ENCODE results near the gene UBN2.

The UBN2 gene

GRCh38 chr7:139230774-139231512 lies at the start of gene UBN2:
TSS of gene UBN2 (plus strand) at chr7:139231237. CDS start at chr7:139231485, 248 bp downstream.
- Histone ChIP-seq H3K36me3 (ENCODE audit: control insufficient read depth, insufficient read depth, low read length) (no peaks in the 10 kb centered on the region), H3K79me2 (peaks cover 11% of the 10 kb centered on the region), H3K4me2 (ENCODE audit: low read length) (peak within 1 kb of the TSS; percentile 93), H3K27ac (peak within 1 kb of the TSS; percentile 79), H3K27me3 (ENCODE audit: control insufficient read depth, insufficient read depth, low read length) (no peaks in the 10 kb centered on the region), H3K4me3 (ENCODE audit: low read depth, low read length) (peak within 1 kb of the TSS; percentile 99), H3K4me1 (peaks cover 2% of the 10 kb centered on the region), H3K9me3 (ENCODE audit: control insufficient read depth, low read length) (no peaks in the 10 kb centered on the region), H3K9ac (peak within 1 kb of the TSS; percentile 43), H2AFZ (peak within 1 kb of the TSS; percentile 83)
- TF ChIP-seq, protein P1, sequence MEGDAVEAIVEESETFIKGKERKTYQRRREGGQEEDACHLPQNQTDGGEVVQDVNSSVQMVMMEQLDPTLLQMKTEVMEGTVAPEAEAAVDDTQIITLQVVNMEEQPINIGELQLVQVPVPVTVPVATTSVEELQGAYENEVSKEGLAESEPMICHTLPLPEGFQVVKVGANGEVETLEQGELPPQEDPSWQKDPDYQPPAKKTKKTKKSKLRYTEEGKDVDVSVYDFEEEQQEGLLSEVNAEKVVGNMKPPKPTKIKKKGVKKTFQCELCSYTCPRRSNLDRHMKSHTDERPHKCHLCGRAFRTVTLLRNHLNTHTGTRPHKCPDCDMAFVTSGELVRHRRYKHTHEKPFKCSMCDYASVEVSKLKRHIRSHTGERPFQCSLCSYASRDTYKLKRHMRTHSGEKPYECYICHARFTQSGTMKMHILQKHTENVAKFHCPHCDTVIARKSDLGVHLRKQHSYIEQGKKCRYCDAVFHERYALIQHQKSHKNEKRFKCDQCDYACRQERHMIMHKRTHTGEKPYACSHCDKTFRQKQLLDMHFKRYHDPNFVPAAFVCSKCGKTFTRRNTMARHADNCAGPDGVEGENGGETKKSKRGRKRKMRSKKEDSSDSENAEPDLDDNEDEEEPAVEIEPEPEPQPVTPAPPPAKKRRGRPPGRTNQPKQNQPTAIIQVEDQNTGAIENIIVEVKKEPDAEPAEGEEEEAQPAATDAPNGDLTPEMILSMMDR (IDR thresholded peaks at IDR 0.05): no peak

GRCh38 chr7:139181404-139181803 lies 49.6 kb upstream of the UBN2 start:
- H2AFZ ChIP-seq: no peak overlapping the region
- H3K27me3 ChIP-seq (ENCODE audit: control insufficient read depth, insufficient read depth, low read length): no peaks in the 10 kb centered on the region
- H3K4me2 ChIP-seq (ENCODE audit: low read length): no peak overlapping the region
- TF ChIP-seq, protein P1 (IDR thresholded peaks at IDR 0.05): no peak
- no peaks in the 10 kb centered on the region for H3K36me3 ChIP-seq (ENCODE audit: control insufficient read depth, insufficient read depth, low read length)
- H3K79me2 ChIP-seq: no peaks in the 10 kb centered on the region
- H3K4me1 ChIP-seq: no peaks in the 10 kb centered on the region
- H3K9ac ChIP-seq: no peak overlapping the region
- H3K4me3 ChIP-seq (ENCODE audit: low read depth, low read length): no peak overlapping the region
- H3K27ac ChIP-seq: no peak overlapping the region
- H3K9me3 ChIP-seq (ENCODE audit: control insufficient read depth, low read length): no peaks in the 10 kb centered on the region

DNA sequence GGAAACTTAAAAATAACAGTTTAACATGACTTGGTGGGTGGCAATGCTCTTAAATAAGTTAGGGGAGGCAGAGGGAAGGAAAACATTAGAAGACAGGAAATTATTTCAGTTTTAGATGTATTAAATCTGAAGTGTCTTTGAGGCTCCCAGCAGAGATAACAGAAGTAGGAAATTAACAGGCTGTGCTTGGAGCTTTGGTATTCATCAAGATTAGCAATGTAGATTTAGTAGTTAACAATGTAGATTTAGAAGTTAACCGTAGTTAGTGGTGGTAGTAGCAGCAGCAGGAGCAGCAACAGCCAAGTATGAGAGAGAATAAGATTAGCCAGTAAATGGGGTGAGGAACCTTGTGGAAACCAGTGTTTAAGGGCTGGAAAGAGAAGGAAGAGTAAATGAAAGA lies 48.7 kb upstream of the UBN2 start:
- no peaks in the 10 kb centered on the region for H3K36me3 ChIP-seq (ENCODE audit: control insufficient read depth, insufficient read depth, low read length)

GRCh38 chr7:139183251-139183650 lies 47.8 kb upstream of the UBN2 start:
- no peaks in the 10 kb centered on the region for H3K36me3 ChIP-seq (ENCODE audit: control insufficient read depth, insufficient read depth, low read length)
- no peak overlapping the region for H3K4me3 ChIP-seq (ENCODE audit: low read depth, low read length)
- H3K4me1 ChIP-seq: no peaks in the 10 kb centered on the region
- no peak overlapping the region for H2AFZ ChIP-seq
- no peak overlapping the region for H3K4me2 ChIP-seq (ENCODE audit: low read length)
- no peaks in the 10 kb centered on the region for H3K79me2 ChIP-seq
- TF ChIP-seq, protein P1 (IDR thresholded peaks at IDR 0.05): no peak
- no peaks in the 10 kb centered on the region for H3K9me3 ChIP-seq (ENCODE audit: control insufficient read depth, low read length)
- H3K27me3 ChIP-seq (ENCODE audit: control insufficient read depth, insufficient read depth, low read length): no peaks in the 10 kb centered on the region
- no peak overlapping the region for H3K9ac ChIP-seq
- no peak overlapping the region for H3K27ac ChIP-seq

More for the DNA sequence above, 48.7 kb upstream of the UBN2 start:
- Histone ChIP-seq H3K4me3 (ENCODE audit: low read depth, low read length) (no peak overlapping the region), H3K4me2 (ENCODE audit: low read length) (no peak overlapping the region), H3K27me3 (ENCODE audit: control insufficient read depth, insufficient read depth, low read length) (no peaks in the 10 kb centered on the region), H3K4me1 (no peaks in the 10 kb centered on the region), H2AFZ (no peak overlapping the region), H3K9ac (no peak overlapping the region), H3K9me3 (ENCODE audit: control insufficient read depth, low read length) (no peaks in the 10 kb centered on the region), H3K27ac (no peak overlapping the region), H3K79me2 (no peaks in the 10 kb centered on the region)
- TF ChIP-seq, protein P1 (IDR thresholded peaks at IDR 0.05): no peak

DNA sequence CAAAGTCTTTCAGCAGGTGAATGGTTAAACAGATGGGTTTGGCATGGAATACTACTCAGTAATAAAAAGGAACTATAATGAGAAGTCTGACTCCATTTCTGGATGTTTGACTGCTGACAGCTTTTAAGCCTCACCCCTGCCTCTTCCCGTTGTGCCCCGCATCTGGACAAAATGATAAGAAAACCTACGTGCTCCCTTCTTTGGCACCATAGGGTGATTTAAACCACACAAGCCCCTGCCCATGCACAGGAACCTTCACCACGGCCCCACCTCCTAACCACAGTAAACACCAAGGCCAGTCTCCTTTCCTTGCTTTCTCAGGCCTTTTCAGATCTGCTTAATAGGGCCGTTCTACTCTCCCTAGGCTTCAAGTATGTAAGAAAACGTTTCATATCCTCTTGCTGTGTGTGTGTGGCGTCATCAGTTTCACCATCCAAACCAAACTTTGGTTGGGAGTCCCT lies 47.1 kb upstream of the UBN2 start:
- Histone ChIP-seq H3K4me2 (ENCODE audit: low read length) (no peak overlapping the region), H3K9ac (no peak overlapping the region), H3K27ac (no peak overlapping the region), H3K4me3 (ENCODE audit: low read depth, low read length) (no peak overlapping the region), H3K36me3 (ENCODE audit: control insufficient read depth, insufficient read depth, low read length) (no peaks in the 10 kb centered on the region), H3K27me3 (ENCODE audit: control insufficient read depth, insufficient read depth, low read length) (no peaks in the 10 kb centered on the region), H3K9me3 (ENCODE audit: control insufficient read depth, low read length) (no peaks in the 10 kb centered on the region), H3K4me1 (no peaks in the 10 kb centered on the region), H2AFZ (no peak overlapping the region), H3K79me2 (no peaks in the 10 kb centered on the region)
- TF ChIP-seq, protein P1 (IDR thresholded peaks at IDR 0.05): no peak
